Measurements from ENCODE around the gene RND3. TPM values are rescaled to one million over a fixed set of nuclear protein-coding genes. Genes with fewer than 3 reads are reported as not detected.

Gene RND3
- total RNA-seq: 62.3 TPM

- ATAC-seq: peak; percentile 66
Observed at GRCh38 chr2:150487537-150488429, at the start of gene RND3. RND3 (minus strand) TSS chr2:150487667; CDS start chr2:150487417, 250 bp downstream.

GRCh38 chr2:150535176-150535575 lies 47.7 kb upstream of the RND3 start:
- no peak for ATAC-seq

DNA sequence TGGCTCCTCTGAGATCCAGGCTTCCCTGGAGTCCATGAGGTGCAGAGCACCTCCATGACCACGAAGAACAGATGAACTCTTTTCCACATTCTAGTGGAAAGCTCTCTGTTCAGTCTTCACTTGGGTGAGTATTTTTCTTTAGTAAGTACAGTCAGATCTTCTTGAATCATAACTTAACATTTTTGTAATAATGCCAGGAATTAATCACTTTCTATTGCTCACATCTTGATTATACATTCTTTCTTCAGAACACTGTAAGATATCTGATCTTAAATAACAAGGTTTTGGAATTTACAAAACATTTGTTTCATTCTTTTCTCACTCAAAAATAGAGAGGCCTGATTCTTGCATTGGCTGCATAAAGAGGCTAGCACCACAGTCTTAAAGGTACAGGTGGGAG lies 45.4 kb upstream of the RND3 start:
- ATAC-seq: no peak

DNA sequence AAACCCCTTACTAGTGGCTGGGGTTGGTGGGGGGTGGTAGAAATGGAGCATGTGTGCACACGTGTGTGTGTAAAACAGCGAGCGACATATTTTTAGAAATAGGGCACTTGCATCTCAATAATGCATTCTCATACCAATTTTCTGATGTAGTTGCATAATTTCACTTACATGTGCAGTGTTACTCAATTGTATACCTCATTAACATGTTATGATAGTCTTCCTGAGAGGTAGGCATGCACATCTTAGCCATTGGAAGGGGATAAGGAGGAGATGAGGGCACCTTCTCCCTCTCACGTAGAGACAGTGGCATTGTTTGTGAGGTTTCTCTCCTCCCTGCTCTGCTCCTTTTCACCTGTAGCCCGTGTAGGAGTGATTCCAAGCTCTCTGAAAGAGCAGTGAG lies 44.6 kb upstream of the RND3 start:
- no peak for ATAC-seq

- no peak for ATAC-seq
Observed at GRCh38 chr2:150531591-150531990, 44.1 kb upstream of the RND3 start.

- no peak for ATAC-seq
Observed at GRCh38 chr2:150530168-150530567, 42.7 kb upstream of the RND3 start.

GRCh38 chr2:150528861-150529801 lies 41.7 kb upstream of the RND3 start:
- peak; percentile 89 for ATAC-seq

DNA sequence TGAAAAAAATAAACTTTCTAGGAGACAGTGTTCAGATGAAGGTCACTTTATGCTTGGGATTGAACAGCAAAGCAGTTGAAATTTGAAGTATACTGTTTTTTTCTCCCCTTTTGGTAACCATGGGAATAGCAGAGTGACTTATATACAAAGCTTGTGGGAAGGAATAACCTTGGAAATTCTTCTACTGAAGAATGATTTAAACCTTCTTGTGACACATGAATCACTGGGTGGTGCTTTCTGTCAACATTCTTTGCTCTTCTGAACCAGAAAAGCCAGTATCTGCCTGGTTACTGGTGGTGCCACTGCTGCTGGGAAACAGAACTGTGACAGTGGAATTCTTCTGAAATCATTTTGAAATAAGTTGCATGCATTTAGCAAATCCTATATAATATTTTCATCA lies 39.4 kb upstream of the RND3 start:
- peak; percentile 90 for ATAC-seq

- ATAC-seq: no peak
Observed at GRCh38 chr2:150526006-150526405, 38.5 kb upstream of the RND3 start.

DNA sequence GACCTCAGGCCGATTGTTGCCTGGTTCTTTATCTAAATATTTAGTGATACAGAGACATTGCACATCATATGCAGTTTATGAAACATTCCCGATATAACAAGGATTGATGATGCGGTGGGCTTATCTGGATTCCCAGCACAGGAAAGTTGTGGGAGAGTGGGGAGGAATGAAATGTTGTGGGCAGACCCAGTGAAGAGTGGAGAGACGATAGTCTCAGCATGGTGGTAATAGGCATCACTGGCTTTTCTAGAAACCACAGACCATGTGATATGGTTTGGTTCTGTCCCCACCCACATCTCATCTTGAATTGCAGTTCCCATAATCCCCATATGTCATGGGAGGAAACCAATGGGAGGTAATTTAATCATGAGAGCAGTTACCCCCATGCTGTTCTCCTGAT lies 34.8 kb upstream of the RND3 start:
- no peak for ATAC-seq

DNA sequence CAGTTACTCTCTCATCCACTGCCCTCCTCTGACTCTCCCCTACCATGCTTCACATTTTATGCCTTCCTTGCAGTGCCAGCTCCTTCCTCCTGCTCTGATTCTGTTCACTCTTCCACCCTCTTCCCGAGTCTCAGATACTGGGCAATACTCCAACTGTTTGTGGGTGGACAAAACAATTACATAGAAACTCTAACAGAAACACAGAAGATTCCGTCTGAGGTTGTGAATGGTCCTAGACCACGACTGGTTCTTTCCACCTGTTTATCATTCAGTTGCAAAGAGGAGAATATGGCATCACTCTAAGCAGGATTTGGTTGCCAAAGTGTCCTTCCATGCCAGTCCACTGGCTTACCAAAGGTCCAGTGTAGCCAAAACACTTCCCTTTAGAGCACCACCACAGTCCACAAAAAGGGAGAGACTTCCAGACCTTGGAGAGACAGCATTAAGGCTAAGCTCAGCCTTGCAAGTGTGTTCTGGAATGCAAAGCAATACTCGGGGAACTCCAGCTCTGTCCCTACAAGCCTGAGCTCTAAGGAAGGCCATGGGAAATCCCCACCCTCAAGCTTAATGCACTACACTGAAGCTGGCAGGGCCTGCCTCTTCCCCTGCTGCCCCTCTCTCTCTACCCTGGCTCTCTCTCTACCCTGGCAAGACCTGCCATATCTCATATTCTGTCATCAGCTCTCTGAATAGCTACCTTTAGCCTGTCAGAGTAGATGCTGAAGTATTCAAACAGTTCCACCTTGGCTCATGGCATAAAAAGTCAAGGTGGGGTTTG lies 33.6 kb upstream of the RND3 start:
- peak; percentile 92 for ATAC-seq

DNA sequence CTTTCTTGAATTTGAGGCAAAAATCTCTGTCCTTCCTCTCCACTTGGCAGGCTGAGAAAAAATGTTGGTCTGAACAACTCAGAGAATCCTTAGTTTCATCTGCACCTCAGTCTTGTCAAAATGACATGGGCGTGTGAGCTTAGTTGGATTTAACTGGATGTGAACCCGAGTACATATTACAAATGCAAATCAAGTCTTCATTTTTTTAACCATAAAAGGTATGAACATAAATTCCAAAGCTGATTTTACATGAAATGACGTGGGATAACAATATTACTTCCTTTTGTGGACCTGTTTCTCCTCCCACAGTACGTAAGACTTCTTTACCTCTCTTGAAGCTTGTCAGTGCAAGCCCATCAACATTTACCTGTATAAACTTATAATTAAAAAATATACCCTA lies 32.6 kb upstream of the RND3 start:
- ATAC-seq: peak; percentile 82

DNA sequence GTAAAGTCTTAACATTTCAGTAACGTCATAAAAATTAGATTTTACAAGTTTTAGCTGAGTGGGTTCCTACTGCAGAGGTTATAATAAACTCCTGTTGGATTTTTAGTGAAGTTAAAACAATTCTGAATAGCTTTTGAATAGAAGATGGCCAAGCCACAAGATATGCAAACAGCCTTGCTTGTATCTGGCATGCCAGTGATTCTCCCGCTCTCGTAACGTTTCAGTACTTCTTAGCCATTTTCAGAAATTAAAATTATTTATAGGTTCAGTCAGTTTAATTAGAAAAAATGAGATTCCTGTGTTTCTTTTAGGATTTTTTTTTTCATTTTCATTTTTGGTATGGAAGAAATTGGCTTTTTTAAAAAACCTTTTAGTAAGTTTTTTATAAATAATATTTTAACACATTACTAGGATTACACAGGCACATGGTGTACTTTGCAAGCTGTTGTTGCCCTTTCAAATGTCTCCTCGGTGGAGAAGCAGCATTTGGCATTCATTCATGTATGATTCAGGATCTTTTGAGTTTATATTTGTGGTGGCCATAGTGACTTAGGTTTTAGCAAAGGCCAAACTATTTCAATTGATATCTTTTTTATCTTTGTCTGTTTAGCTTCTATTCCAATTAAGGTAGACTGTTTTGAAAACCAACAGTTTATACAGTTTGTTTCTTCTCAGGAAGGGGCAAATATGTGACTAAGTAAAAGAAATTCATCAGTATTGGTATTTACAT lies 30.6 kb upstream of the RND3 start:
- no peak for ATAC-seq

DNA sequence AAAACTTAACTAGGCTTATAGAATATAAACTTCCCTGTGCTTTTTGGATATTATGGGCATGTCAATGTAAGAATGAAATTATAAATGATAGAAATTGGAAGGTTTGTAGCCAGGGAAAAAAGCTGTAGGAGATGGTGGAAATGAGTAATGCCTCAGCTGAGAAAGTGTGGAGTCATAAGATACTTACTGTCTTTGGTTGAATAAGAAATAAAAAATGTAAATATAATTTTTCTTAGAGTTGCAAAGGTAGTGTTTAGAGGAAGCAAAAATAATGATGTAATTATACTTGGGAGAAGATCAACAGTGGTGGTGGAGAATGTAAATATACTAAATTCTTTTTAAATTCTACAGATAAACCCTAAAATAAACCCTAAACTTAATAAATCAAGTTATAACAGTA lies 26.2 kb upstream of the RND3 start:
- no peak for ATAC-seq

- ATAC-seq: no peak
Observed at GRCh38 chr2:150508497-150509137, 21.1 kb upstream of the RND3 start.

DNA sequence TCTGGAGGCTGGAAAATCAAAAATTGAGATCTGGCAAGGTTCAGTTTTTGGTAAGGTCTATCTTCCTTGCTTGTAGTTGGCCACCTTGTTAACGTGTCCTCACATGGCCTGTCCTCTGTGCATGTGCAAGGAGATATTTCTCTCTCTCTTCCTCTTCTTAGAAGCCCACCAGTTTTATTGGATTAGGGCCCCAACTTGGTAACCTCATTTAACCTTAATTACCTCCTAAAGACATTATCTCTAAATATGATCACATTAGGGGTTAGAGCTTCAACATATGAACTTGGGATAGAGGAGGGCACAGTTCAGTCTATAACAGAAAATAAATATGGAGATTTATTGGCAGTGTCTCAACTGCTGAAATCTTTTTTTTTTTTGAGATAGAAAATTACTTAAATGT lies 19.6 kb upstream of the RND3 start:
- ATAC-seq: no peak

DNA sequence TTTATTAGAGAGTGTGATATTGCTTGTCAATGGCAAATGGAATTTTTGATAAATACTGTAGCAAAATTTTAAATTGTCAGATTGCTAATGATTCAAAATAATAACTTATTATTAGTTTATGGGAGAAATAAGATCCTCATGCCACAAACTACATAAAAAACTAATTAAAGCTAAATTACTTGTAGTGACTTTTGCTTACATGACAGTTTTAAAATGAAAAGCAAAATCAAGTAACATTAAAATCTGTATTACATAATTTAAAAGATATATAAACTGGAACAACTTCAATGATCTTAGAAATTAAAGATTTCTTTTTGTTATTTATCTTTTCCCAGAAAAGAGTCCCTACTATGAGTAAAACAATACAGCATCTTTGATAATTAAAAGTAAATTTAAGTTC lies 17.7 kb upstream of the RND3 start:
- ATAC-seq: no peak

- peak; percentile 95 for ATAC-seq
Observed at GRCh38 chr2:150495993-150496627, 8.6 kb upstream of the RND3 start.

DNA sequence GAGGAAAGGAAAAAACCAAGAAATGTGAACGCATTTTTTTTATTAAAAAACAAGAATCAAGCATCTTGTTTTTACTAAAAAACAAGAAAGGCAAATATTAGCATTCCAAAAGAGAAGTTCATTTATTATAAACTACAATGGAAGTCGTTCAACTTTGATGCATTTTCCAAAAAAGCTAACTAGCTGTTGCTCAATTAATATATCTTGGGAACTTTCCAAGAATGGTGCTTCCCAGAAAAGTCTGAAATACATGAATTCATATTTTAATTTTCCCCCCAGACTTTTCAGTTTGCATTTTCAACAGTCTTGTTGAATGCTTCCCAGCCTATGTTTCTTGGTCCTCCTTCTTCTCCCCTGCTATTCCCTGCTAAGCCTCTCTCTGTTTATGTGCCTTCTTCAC lies 7.5 kb upstream of the RND3 start:
- no peak for ATAC-seq

- no peak for ATAC-seq
Observed at GRCh38 chr2:150494234-150494945, 6.9 kb upstream of the RND3 start.

Data from esophagus mucosa (tissue), 1 donor.